ENCODE results near the gene GAB1. TPM values are rescaled to one million over a fixed set of nuclear protein-coding genes. Genes with fewer than 3 reads are reported as not detected.

The GAB1 gene
- total RNA-seq, 1 donor from 2014 or later: 7.3 TPM

DNA sequence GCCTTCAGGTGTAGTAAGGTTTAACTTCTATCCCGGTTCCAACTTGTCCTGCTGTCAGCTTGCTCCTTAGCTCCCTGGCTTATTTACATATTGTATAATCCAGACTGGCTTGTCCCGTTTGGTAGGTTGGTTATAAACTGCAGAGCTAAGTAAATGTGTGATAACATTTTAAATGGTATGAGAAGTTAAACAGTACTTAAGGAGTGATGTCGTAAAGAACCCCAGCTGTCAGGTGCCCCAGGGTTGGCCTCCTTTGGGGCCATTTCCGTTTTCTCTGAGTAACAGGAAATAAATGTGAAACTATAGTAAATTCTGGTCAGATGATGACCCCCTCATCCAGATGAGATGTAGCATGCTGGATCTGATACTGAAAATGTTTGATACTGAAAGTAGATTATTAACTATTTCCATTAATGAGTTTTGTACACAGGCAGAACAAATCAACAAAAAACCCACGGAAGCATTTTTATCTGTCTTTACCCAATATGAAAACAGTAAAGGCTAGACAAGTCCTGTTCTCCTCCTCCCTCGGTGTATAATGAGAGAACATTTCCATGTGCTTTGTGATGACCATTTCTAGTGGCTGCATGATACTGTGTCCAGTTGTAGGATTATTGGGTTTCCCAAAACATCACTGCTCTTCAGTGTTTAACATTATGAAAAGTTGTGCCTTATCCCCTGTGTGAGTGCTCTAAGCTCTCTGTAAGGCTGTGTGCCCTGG, 22.4 kb downstream of the GAB1 start:
- peak; percentile 78 for DNase-seq (ENCODE audit: low read depth, low spot score)

DNA sequence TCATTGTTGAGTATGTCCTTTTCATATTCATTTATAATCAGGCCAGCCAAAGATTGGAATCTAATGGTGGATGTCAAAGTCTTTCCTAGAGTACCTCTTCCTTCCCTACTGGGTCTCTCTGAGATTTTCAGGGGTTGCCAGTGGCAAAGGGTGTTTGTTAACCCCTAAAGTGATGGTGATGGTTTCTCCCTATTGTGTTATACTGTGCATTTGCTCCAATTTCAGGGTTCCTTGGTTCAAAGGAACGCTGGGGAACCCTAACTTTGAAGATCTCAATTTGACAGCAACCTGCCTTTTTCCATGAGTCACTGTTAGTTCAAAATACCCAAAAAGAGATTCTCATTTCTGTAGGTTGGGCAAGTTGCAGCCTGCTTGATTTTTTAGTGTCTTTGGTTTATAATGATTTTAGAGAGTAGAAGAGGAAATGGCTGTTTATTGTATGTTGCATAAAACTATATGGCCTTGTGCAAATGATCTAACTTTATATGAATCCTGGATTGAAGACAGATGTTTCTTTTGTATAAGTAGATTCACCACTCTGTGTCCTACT, 23.0 kb downstream of the GAB1 start:
- no peak for DNase-seq (ENCODE audit: low read depth, low spot score)

DNA sequence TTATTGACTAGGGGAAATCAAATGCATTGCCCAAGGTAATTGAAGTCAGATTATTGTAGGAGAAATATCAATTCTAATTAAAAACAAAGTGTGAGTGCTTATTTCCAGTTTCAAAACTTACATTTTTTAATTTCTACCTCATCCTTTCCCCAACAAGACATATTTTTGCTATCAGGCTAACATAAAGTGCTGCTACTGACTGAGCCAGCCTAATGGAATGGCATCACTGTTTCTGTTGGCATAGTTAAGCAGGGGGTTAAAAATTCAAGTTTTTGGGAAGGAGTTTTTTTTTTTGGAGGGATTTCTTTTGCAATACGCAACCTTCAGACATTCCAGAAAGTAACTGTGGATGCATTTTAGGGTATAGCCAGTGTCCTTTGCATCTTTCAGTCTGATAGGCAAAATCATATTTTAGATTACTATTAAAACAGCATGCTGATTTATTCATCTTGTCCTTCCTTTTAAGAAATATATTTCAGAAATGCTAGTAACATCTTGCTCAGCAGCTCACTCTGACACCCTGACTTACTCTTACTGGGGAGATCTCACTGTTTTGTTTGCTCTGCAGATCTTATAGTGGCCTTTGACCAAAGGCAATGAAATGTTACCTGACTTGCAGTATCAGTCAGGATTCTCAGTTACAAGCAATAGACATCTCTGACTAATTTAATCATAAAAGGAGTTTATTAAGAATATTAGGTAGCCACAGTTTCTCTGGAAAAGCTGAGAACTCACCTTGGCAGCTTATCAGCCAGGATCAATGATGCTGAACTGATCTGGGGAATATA, 24.4 kb downstream of the GAB1 start:
- DNase-seq (ENCODE audit: low read depth, low spot score): no peak

DNA sequence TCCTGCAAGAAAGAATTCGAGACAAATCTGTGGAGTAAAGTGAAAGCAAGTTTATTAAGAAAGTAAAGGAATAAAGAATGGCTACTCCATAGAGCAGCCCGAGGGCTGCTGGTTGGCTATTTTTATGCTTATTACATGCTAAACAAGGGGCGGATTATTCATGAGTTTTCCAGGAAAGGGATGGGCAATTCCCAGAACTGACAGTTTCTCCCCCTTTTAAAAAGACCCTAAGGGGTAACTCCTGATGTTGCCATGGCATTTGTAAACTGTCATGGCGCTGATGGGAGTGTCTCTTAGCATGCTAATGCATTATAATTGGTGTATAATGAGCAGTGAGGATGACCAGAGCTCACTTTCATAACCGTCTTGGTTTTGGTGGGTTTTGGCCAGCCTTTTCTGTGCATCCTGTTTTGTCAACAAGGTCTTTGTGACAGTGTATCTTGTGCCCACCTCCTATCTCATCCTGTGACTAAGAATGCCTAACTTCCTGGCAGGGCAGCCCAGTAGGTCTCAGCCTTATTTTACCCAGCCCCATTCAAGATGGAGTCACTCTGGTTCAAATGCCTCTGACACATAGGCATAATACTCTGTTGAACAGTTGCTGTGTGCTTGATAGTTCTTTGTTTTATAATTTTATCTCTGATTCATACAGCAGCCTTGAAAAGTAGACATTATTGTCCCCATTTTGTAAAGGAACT, 25.8 kb downstream of the GAB1 start:
- no peak for DNase-seq (ENCODE audit: low read depth, low spot score)

DNA sequence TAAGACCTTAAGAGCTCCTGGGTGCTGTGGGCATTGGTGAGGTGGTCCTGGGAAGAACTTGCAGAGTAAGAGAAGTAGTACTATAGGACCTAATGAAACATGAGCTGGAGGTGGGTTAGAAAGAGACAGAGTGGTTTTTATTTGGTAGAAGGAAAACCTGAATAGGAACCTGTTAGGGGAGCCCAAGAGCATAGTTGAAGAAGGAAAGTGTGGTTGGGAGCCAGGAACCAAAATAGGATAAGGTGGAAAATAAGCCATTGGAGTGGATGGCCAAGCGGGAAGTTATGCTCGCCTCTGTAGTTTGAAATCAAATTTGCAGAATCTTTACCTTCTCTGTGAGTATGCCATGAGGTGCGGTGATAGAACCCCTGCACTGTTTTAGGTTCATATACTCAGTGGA, 26.7 kb downstream of the GAB1 start:
- DNase-seq (ENCODE audit: low read depth, low spot score): no peak

DNA sequence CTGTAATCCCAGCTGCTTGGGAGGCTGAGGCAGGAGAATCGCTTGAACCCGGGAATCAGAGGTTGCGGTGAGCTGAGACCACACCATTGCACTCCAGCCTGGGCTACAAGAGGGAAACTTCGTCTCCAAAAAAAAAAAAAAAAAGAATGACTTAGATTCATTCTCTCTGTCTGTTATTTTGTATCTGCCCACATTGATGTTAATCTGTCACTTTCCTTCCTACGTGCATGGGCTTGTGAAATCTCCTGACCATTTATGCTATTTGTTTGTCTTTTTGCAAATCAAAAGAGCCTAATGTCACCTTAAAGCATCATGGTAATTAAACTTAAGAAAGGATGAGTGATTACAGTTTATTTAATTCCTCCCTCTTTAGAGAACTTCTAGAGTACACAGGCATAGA, 27.4 kb downstream of the GAB1 start:
- no peak for DNase-seq (ENCODE audit: low read depth, low spot score)

DNA sequence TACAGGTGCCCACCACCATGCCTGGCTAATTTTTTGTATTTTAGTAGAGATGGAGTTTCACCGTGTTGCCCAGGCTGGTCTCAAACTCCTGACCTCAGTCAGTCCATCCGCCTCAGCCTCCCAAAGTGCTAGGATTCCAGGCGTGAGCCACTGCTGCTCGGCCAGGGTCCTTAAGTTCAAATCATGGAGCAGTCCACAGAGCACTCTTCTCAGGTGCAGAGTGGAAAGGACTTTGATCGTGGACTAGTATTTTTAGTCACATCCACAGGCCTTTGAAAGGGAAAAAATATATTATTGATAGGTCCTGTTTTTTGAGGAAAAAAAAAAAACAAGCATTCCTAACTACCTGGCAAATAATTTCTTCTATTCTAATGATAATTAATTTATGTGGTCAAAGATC, 31.2 kb downstream of the GAB1 start:
- DNase-seq (ENCODE audit: low read depth, low spot score): no peak

DNA sequence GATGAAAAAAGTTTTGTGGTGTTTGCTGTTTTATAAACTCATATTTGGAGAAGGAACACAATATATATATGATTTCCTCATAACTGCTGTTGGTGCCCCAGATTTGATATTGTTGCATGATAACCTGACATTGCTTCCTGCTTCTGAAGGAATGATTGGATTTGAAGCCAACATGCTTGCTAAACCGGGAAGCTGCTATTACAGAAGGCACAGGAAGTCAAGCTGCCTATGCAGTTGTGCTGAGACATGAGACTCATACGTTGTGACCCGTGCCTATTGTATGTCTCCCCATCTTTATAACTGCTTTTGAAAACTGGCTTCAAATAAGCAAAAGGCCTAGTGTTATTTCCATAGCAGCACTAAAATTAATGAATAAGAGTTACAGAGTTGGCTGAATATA, 32.9 kb downstream of the GAB1 start:
- no peak for DNase-seq (ENCODE audit: low read depth, low spot score)

DNA sequence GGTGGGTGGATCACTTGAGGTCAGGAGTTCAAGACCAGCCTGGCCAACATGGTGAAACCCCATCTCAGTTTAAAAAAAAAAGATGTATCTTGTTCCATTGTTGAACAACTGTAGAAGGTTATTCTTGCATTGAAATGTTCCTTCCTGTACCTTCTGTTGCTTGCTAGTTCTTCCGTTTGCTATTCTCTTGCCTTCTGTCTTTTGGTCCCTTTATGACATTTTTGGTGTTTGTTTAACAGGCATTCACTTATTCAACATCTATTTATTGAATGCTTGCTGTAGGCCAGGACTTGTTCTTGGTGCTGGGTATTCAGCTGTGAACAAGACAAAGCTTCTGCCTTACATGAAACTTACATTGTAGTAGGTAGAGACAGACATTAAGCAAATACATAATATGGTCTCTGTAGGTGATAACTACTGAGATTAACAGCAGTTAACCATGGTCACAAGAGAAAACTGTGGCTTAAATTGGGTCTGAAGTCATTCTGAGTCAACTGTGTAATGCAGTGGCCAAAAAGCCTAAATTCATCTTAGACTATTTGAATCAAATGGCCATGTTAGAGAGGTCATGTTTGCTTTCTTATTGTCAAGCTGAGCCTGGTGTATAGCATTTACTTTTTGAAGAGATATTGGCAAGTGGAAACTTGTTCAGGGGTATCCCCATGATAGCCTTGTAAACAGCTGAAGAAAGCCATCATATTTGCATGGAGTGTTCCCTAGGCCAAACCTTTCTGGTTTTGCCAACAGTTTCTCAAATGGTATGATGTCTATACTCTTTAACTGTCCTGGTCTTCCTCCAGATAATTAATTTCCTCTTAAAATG, 35.6 kb downstream of the GAB1 start:
- no peak for DNase-seq (ENCODE audit: low read depth, low spot score)

DNA sequence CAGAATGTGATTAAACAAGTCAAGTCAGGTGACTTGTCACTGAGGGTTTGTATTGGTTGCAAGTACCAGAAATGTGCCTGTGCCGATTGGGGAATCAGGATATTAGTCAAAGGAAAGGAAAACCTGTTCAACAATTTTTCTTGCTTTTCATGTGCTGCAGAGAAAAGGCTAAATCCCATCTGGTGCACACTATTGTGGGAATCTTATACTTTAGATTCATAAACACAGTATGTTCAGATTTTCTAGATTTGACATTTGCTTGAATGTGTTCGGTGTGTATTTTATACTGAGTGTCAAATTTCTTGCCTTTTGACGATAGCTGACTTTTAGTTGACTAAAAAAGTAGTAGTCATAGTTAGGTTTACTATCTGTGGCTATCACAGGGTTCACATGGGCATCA, 37.6 kb downstream of the GAB1 start:
- no peak for DNase-seq (ENCODE audit: low read depth, low spot score)

DNA sequence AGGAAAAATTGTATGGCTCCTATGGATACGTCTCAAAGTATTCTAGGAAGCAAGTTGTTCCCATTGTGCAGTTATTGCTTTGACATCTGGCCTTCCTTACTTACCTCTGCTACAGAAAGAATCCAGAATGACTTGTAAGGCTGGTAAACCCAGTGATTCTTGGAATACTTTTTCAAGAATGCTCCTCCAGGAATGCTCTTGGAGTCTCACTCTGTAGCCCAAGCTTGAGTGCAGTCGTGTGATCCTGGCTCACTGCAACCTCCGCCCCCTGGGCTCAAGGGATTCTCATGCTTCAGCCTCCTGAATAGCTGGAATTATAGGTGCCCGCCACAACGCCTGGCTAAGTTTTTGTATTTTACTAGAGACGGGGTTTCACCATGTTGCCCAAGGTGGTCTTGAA, 38.1 kb downstream of the GAB1 start:
- no peak for DNase-seq (ENCODE audit: low read depth, low spot score)

DNA sequence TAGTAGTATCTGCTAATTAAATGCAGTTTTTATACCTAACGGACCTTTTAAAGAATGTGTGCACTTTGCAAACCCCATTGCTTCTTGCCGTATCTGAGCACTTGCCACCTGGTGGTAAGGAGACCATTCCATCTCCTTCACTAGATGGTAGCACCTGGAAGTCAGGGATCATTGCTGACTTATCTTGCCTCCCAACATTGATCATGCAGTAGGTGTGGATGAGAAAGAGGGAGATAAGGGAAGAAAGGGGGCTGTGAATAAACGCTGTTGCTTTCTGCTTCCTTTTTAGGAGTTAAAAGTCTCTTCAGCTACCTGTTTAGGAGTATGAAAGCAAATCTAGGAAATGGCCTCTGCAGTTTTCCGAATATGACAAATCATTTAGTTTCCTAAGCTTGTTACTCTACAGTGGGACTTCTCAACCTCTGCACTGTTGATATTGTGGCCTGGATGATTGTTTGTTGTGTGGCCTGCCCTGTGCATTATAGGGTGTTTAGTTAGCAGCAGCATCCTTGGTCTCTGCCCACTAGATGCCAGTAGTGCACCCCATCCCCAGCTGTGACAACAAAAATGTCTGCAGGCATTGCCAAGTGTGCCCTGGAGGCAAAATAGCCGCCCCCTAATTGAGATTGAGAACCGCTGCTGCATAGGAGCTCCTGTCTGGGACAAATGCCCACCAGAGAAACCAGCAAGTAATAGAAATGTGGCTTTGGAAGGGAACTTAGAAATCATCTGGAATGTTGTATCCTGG, 38.8 kb downstream of the GAB1 start:
- DNase-seq (ENCODE audit: low read depth, low spot score): no peak

DNA sequence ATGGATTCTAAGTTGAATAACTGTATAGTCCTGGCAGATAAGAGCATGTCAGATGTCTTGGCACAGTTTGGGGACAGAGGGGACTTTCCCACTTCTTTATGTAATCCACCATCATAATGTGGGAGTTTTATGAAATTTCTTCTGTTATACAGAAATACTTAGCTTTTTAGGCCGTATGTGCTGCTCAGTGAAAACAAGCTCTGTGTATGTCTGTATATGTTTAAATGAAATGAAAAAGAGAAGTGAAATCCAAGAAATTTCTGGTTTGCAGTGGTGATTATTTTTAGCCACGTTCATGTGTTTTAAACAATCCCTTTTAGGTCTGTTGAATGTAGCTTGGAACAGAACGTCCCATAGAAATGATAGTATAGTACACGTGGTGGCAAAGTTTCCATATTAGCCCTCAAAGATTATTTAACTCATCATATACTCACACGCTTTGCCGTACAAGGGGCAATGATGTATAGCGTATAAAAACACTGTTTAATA, 41.0 kb downstream of the GAB1 start:
- DNase-seq (ENCODE audit: low read depth, low spot score): no peak

DNA sequence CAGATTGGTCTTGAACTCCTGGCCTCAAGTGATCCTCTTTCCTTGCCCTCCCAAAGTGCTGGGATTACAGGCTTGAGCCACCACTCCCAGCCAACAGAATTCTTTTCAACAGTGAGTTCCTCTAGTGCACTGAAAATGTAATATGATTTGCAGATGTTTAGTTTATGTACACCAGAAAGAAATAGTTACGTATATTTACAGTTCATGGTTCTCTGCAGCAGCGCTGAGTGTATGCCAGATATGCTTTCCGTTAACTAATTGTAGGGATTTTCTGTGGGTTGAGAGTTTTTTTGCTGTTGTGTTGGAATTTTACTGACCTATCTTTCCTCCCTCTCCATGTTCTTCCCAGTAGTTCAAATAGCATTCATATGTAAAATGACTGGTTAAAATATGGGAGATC, 44.0 kb downstream of the GAB1 start:
- DNase-seq (ENCODE audit: low read depth, low spot score): no peak

DNA sequence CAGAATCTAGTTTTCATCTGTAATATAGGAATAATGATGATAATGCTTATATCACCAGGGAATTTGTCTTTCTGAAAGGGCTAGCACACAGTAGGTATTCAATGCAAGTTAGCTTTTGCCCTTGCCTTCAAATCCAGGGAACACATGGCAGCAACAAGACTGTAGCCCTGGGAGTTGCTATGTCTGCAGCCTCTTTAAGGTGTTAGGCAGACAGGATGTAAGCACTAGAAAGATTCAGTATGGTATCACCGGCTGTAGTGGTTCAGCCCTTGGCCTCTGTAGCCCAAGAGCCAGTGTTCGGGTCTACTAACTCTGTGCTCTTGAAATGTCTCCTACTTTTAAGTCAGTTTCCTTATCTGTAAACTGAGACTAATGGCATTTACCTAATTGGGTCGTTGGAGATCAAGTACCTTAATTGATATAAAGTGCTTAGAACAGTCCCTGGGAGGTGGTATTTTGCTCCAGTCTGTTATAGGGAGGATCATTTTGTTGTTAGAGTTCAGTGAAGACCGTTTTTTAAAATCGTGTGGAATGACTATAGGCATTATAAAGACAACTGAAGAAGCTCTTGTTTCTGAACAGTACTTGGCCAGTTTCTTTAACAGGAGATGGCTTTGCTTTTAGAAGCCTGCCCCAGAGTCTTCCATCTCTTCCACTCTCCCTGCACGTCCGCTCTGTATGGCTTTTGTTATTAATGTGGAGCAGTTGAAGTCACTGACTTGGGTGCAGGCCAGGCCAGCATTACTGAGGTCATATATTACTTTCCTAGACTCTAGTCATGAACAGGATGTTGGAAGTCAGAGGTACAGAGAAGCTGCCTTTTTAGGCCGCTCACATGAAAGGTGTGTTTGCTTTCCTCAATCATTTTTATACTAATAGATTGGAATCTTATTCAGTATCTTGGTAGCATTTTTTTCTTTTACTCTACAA, 44.8 kb downstream of the GAB1 start:
- DNase-seq (ENCODE audit: low read depth, low spot score): peak; percentile 71

DNA sequence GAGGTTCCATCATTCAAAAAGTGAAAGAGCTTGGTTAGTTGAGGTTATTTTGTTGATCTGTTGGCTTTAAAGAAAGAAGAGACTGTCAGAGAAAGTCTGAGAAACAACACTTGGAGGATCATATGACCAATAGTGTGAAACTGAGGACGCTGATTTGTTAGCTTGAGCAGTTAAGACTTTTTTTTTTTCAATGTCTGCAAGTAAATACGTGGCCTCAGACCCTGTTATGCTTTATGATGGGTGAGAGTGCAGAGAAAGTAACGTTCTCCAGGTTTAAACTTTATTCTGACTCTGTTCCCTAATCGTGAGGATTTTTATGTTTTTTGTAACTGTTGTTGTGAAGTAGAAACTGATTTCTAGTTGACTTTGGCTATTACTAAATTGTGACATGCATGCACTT, 45.9 kb downstream of the GAB1 start:
- no peak for DNase-seq (ENCODE audit: low read depth, low spot score)

DNA sequence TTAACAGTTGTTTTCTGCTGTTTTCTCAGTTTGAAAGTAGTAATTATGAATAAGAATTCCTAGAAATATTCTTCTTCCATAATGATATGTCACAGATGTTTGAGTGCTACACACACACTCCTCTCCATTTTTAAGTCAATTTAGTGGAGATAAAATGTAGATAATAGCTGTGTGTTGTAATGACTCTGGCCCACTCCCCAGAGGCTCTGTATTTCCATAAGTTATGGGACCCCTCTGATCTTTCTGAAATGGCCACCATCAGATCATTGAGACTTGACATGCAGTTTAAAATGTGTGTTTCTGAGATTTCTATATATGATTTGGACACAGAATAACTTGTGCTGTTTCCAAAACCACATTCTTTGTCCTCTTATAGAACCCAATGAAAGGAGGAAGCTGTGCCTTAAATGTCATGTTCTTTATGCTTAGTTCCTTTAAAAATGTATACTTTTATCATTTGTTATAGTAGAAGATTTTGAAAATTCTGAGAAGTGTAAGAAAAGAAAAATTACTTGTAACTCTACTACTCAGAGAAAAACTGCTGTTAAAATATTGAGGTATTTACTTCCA, 46.4 kb downstream of the GAB1 start:
- DNase-seq (ENCODE audit: low read depth, low spot score): no peak

DNA sequence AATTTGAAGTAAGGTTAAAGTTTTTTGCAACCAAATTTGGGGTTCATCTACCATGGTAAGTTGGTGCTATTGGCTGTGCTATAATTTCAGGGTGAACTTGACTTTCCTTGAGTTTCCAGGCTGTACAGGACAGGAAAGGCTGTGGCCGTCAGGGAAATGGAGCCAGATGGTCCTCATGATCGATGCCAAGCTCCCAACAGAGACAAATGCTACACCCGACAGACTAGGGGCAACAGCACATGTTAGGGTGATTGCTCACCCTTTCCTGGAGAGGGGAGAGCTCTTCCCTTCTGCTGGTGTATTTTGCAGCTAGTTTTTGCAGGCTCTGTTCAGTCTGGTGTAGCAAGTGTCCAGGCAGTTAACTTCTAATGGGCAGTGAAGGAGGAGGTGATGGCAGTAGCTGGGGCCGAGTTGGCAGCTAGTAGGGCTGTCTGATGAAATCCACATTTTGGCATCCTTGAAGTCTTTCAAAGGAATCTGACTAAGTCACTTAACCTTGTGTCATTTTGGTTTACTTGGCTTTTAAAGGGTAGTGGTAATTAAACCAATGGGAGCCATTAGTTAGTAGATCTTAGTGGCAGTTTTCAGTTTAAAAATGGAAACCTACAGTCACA, 47.8 kb downstream of the GAB1 start:
- no peak for DNase-seq (ENCODE audit: low read depth, low spot score)

DNA sequence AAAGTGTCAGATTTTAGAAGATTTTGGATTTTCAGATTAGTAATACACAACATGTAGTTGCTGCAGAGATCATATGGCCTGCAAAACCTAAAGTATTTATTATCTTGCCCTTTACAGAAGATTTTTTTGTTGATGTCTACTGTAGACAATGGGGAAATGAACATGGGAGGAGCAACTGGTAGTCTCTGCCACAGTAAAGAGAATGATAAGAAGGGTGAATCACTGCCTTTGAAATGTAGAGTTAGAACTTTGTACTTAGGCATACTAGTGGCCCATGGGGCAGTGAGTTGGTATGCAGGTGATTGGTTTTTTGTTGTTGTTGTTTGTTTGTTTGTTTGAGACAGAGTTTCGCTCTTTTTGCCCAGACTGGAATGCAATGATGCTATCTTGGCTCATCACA, 50.1 kb downstream of the GAB1 start:
- no peak for DNase-seq (ENCODE audit: low read depth, low spot score)

All from pulmonary artery endothelial cell (primary cell).